ENCODE data around the gene C6orf136. TPM values are rescaled to one million over a fixed set of nuclear protein-coding genes. Genes with fewer than 3 reads are reported as not detected.
A peak's percentile ranks its signal among the peaks of the same experiment; 100 is the strongest.

Gene C6orf136
- total RNA-seq, 1 experiment from 2014 or later: 25.0 TPM

GRCh38 chr6:30670760-30671527 is 24.0 kb downstream of the C6orf136 start:
- Histone ChIP-seq H3K36me3 (ENCODE audit: insufficient read depth, low read length, poor library complexity, severe bottlenecking) (peaks cover 23% of the 10 kb centered on the region), H3K4me3 (ENCODE audit: low read depth, low read length, poor library complexity, severe bottlenecking) (no peak overlapping the region), H3K9me3 (ENCODE audit: low read depth, low read length, poor library complexity, severe bottlenecking) (no peaks in the 10 kb centered on the region), H3K4me1 (ENCODE audit: insufficient read depth, low read length, poor library complexity, severe bottlenecking) (peaks cover 7% of the 10 kb centered on the region), H3K27ac (ENCODE audit: low read depth, low read length, poor library complexity, severe bottlenecking) (no peak overlapping the region), H3K27me3 (replicated peaks; ENCODE audit: insufficient read depth, low read depth, low read length, poor library complexity) (no peaks in the 10 kb centered on the region)
- DNase-seq (ENCODE audit: low spot score): no peak
- ChIA-PET CTCF (no interaction called here), POLR2A (ENCODE audit: low non-redundant PET) (no interaction called here)
- intact Hi-C loops (cut with micrococcal nuclease; ENCODE audit: unreplicated experiment): loop anchor here (10.0 kb wide), 1 partner anchor 186 kb away; the partner anchor contains the start of gene HLA-E
- TF ChIP-seq CTCF (conservative IDR thresholded peaks at IDR 0.05; ENCODE audit: low read depth, low read length): peak; percentile 33
- TF ChIP-seq EZH2 (IDR thresholded peaks at IDR 0.05; ENCODE audit: borderline replicate concordance, low read depth, low read length, poor library complexity, severe bottlenecking): no peak
- TSS peak; percentile 15 for BruUV-seq (replicated peaks)

- intact Hi-C loops (cut with micrococcal nuclease; ENCODE audit: unreplicated experiment): loop anchor here (10.0 kb wide), 1 partner anchor 188 kb away; the partner anchor contains the start of gene HLA-E
- H3K27me3 ChIP-seq (replicated peaks; ENCODE audit: insufficient read depth, low read depth, low read length, poor library complexity): no peaks in the 10 kb centered on the region
- H3K4me1 ChIP-seq (ENCODE audit: insufficient read depth, low read length, poor library complexity, severe bottlenecking): peaks cover 7% of the 10 kb centered on the region
- peak; percentile 98 for DNase-seq (ENCODE audit: low spot score)
- H3K4me3 ChIP-seq (ENCODE audit: low read depth, low read length, poor library complexity, severe bottlenecking): peak within 1 kb of the TSS; percentile 87
- POLR2A ChIA-PET (ENCODE audit: low non-redundant PET): interaction anchor here (0.7 kb wide), 1 partner anchor 128 kb away, joined by 5 read pairs; no protein-coding TSS in a partner anchor
- H3K27ac ChIP-seq (ENCODE audit: low read depth, low read length, poor library complexity, severe bottlenecking): peak within 1 kb of the TSS; percentile 61
- CTCF ChIA-PET: interaction anchor here (0.5 to 1.0 kb wide), 3 partner anchors 42 to 407 kb away, joined by 3 to 4 read pairs (median 3); no protein-coding TSS in a partner anchor
- no peaks in the 10 kb centered on the region for H3K9me3 ChIP-seq (ENCODE audit: low read depth, low read length, poor library complexity, severe bottlenecking)
- TSS peak; percentile 59 for BruUV-seq (replicated peaks)
- peaks cover 30% of the 10 kb centered on the region for H3K36me3 ChIP-seq (ENCODE audit: insufficient read depth, low read length, poor library complexity, severe bottlenecking)
- TF ChIP-seq CTCF (conservative IDR thresholded peaks at IDR 0.05; ENCODE audit: low read depth, low read length): peak; percentile 96
- no peak for TF ChIP-seq EZH2 (IDR thresholded peaks at IDR 0.05; ENCODE audit: borderline replicate concordance, low read depth, low read length, poor library complexity, severe bottlenecking)
Observed at GRCh38 chr6:30672445-30673253, 25.7 kb downstream of the C6orf136 start, which contains the start of gene DHX16. DHX16 (minus strand) TSS chr6:30673006; CDS start chr6:30672841, 165 bp downstream.

GRCh38 chr6:30676660-30677285 is 29.8 kb downstream of the C6orf136 start:
- no peaks in the 10 kb centered on the region for H3K27me3 ChIP-seq (replicated peaks; ENCODE audit: insufficient read depth, low read depth, low read length, poor library complexity)
- no peak overlapping the region for H3K4me3 ChIP-seq (ENCODE audit: low read depth, low read length, poor library complexity, severe bottlenecking)
- no peak overlapping the region for H3K27ac ChIP-seq (ENCODE audit: low read depth, low read length, poor library complexity, severe bottlenecking)
- H3K36me3 ChIP-seq (ENCODE audit: insufficient read depth, low read length, poor library complexity, severe bottlenecking): peaks cover 20% of the 10 kb centered on the region
- BruUV-seq (replicated peaks): no TSS peak
- TF ChIP-seq CTCF (conservative IDR thresholded peaks at IDR 0.05; ENCODE audit: low read depth, low read length) (no peak), EZH2 (IDR thresholded peaks at IDR 0.05; ENCODE audit: borderline replicate concordance, low read depth, low read length, poor library complexity, severe bottlenecking) (no peak)
- no peaks in the 10 kb centered on the region for H3K9me3 ChIP-seq (ENCODE audit: low read depth, low read length, poor library complexity, severe bottlenecking)
- CTCF ChIA-PET: interaction anchor here (1.3 kb wide), 1 partner anchor 54 kb away, joined by 3 read pairs; no protein-coding TSS in a partner anchor
- H3K4me1 ChIP-seq (ENCODE audit: insufficient read depth, low read length, poor library complexity, severe bottlenecking): peaks cover 4% of the 10 kb centered on the region
- POLR2A ChIA-PET (ENCODE audit: low non-redundant PET): no interaction called here
- no peak for DNase-seq (ENCODE audit: low spot score)
- intact Hi-C loops (cut with micrococcal nuclease; ENCODE audit: unreplicated experiment): loop anchor here (10.0 kb wide), 1 partner anchor 192 kb away; the partner anchor contains the start of gene HLA-E
